Neural progenitor cell (in vitro differentiated cells): ENCODE results near the gene HIGD1A.

Experiments
- EZH2 ChIP-seq: fragments of 200-600 bp; sonication (generic); IDR thresholded peaks from 2 replicates; pipeline ENCODE4 v1.6.1; 2017; ENCODE audit warnings: antibody characterized with exemption, mild to moderate bottlenecking, moderate library complexity
- EZH2phosphoT487 ChIP-seq: fragments of 200-600 bp; sonication (generic); IDR thresholded peaks from 2 replicates; pipeline ENCODE4 v1.6.1; 2017; ENCODE audit warnings: antibody characterized with exemption
- TF ChIP-seq, protein P1 (sequence below): fragments of 200-600 bp; sonication (generic); IDR thresholded peaks from 2 replicates; pipeline ENCODE4 v1.5.1; 2017; ENCODE audit warnings: antibody characterized with exemption, mild to moderate bottlenecking

- TF ChIP-seq, protein P1, sequence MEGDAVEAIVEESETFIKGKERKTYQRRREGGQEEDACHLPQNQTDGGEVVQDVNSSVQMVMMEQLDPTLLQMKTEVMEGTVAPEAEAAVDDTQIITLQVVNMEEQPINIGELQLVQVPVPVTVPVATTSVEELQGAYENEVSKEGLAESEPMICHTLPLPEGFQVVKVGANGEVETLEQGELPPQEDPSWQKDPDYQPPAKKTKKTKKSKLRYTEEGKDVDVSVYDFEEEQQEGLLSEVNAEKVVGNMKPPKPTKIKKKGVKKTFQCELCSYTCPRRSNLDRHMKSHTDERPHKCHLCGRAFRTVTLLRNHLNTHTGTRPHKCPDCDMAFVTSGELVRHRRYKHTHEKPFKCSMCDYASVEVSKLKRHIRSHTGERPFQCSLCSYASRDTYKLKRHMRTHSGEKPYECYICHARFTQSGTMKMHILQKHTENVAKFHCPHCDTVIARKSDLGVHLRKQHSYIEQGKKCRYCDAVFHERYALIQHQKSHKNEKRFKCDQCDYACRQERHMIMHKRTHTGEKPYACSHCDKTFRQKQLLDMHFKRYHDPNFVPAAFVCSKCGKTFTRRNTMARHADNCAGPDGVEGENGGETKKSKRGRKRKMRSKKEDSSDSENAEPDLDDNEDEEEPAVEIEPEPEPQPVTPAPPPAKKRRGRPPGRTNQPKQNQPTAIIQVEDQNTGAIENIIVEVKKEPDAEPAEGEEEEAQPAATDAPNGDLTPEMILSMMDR = no peak
- TF ChIP-seq EZH2 = no peak
- no peak for TF ChIP-seq EZH2phosphoT487
These were observed 30.9 kb downstream of the HIGD1A start for GRCh38 chr3:42773409-42773751.
